ENCODE results near the gene HDAC2. TPM values are rescaled to one million over a fixed set of nuclear protein-coding genes. Genes with fewer than 3 reads are reported as not detected.
A peak's percentile ranks its signal among the peaks of the same experiment; 100 is the strongest.

The HDAC2 gene
- total and polyA plus RNA-seq, 2 donors (not counting 3 experiments of a cell fraction or from before 2014, with no cell fraction given), result 121 to 142 TPM

GRCh38 chr6:113997116-113997515 is 26.2 kb upstream of the HDAC2 start:
- DNase-seq (ENCODE audit: low read depth, low spot score) (peak; percentile 58), FAIRE-seq (peak; percentile 71)
- Histone ChIP-seq H3K27ac (ENCODE audit: insufficient read depth, low read depth, low read length) (peak overlapping the region; percentile 84), H3K9me3 (replicated peaks; ENCODE audit: control insufficient read depth, insufficient read depth, low read length) (no peaks in the 10 kb centered on the region), H3K27me3 (ENCODE audit: control insufficient read depth in 2 of 2, insufficient read depth in 2 of 2, low read length in 2 of 2) (no peaks in the 10 kb centered on the region), H3K4me2 (ENCODE audit: insufficient read depth, low read length) (peak overlapping the region; percentile 14), H3K36me3 (ENCODE audit: control insufficient read depth in 2 of 2, extremely low read depth in 1 of 2, insufficient read depth in 2 of 2, low read length in 2 of 2) (no peaks in the 10 kb centered on the region), H3K4me3 (replicated peaks in 1 of 3; ENCODE audit: insufficient read depth in 1 of 3, low read depth in 1 of 3, low read length in 3 of 3) (no peak overlapping the region), H3K4me1 (ENCODE audit: control insufficient read depth, extremely low read depth, insufficient read depth, low read length) (peaks cover 22% of the 10 kb centered on the region), H4K20me1 (replicated peaks; ENCODE audit: control insufficient read depth, extremely low read depth, insufficient read depth, low read length) (no peaks in the 10 kb centered on the region), H2AFZ (ENCODE audit: low read depth, low read length) (no peak overlapping the region), H3K9ac (replicated peaks; ENCODE audit: extremely low read depth, insufficient read depth, low read length) (peak overlapping the region; percentile 2), H3K9me1 (replicated peaks; ENCODE audit: control insufficient read depth, extremely low read depth, insufficient read depth, low read length) (no peaks in the 10 kb centered on the region), H3K79me2 (ENCODE audit: control insufficient read depth, insufficient read depth, low read length) (no peaks in the 10 kb centered on the region)
- no TSS peak for BruUV-seq (replicated peaks)
- no peak for TF ChIP-seq MYC (IDR thresholded peaks at IDR 0.05; ENCODE audit: low read depth, low read length)
- peak; percentile 85 for TF ChIP-seq JUN (IDR thresholded peaks at IDR 0.05; ENCODE audit: borderline replicate concordance, insufficient read depth, insufficient read length, low read depth)
- peak; percentile 62 for TF ChIP-seq FOS (IDR thresholded peaks at IDR 0.05; ENCODE audit: borderline replicate concordance, insufficient read depth, low read length)
- POLR2A ChIA-PET, result interaction anchor here (1.1 kb wide), 2 partner anchors 12 to 111 kb away, joined by 3 to 4 read pairs; no protein-coding TSS in a partner anchor
- intact Hi-C loops (cut with micrococcal nuclease) (no loop called here), dilution Hi-C loops (cut with MboI; ENCODE audit: extremely low pct_ligation_motif_present, low sequenced_read_pairs) (no loop called here)
- CTCF ChIA-PET, result interaction anchor here (1.0 to 9.8 kb wide), 6 partner anchors 11 to 307 kb away, joined by 3 to 352 read pairs (median 30); no protein-coding TSS in a partner anchor

DNA sequence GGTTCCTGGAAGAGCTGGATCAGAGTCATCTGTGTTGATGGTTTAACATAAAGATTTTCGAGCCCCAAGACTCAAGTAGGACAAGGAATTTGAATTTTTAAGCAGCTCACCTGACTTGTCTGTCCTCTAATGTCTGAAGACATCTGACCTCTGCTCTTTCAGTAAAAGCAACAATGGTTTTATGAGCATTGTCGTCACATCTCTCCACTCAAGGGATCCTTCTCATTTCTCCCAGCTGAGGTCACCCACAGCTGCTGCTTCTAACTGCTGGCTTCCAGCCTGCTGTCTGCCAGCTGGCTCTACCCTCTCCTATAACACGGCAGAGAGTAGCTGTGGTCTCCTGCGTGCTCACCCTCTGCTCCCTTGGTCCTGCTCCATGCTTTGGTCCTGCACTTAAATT is 24.7 kb upstream of the HDAC2 start:
- DNase-seq (ENCODE audit: low read depth, low spot score), result peak; percentile 86
- Histone ChIP-seq H3K27me3 (ENCODE audit: control insufficient read depth in 2 of 2, insufficient read depth in 2 of 2, low read length in 2 of 2) (peaks cover 0 to 2% of the 10 kb centered on the region in 2 experiments), H3K4me2 (ENCODE audit: insufficient read depth, low read length) (peak overlapping the region; percentile 41), H3K9ac (replicated peaks; ENCODE audit: extremely low read depth, insufficient read depth, low read length) (peak overlapping the region; percentile 85), H3K9me3 (replicated peaks; ENCODE audit: control insufficient read depth, insufficient read depth, low read length) (no peaks in the 10 kb centered on the region), H3K36me3 (ENCODE audit: control insufficient read depth in 2 of 2, extremely low read depth in 1 of 2, insufficient read depth in 2 of 2, low read length in 2 of 2) (no peaks in the 10 kb centered on the region), H2AFZ (ENCODE audit: low read depth, low read length) (no peak overlapping the region), H3K79me2 (ENCODE audit: control insufficient read depth, insufficient read depth, low read length) (no peaks in the 10 kb centered on the region), H3K4me3 (replicated peaks in 1 of 3; ENCODE audit: insufficient read depth in 1 of 3, low read depth in 1 of 3, low read length in 3 of 3) (no peak overlapping the region), H3K9me1 (replicated peaks; ENCODE audit: control insufficient read depth, extremely low read depth, insufficient read depth, low read length) (no peaks in the 10 kb centered on the region), H4K20me1 (replicated peaks; ENCODE audit: control insufficient read depth, extremely low read depth, insufficient read depth, low read length) (no peaks in the 10 kb centered on the region), H3K4me1 (ENCODE audit: control insufficient read depth, extremely low read depth, insufficient read depth, low read length) (peaks cover 22% of the 10 kb centered on the region), H3K27ac (ENCODE audit: insufficient read depth, low read depth, low read length) (peak overlapping the region; percentile 84)
- FAIRE-seq, result peak; percentile 88
- no TSS peak for BruUV-seq (replicated peaks)
- intact Hi-C loops (cut with micrococcal nuclease), result loop anchor here (1.0 to 2.0 kb wide), 6 partner anchors 13 to 1901 kb away; no protein-coding TSS in a partner anchor
- TF ChIP-seq GATA2 (IDR thresholded peaks at IDR 0.05; ENCODE audit: insufficient read depth, insufficient read length, low read depth, low read length) (no peak), JUN (IDR thresholded peaks at IDR 0.05; ENCODE audit: borderline replicate concordance, insufficient read depth, insufficient read length, low read depth) (peak; percentile 88)
- ChIA-PET CTCF (interaction anchor here (0.6 to 9.8 kb wide), 29 partner anchors 9 to 1901 kb away, joined by 3 to 352 read pairs (median 5); partner anchors contain the start of gene HDAC2), POLR2A (interaction anchor here (1.2 to 1.3 kb wide), 2 partner anchors 25 to 114 kb away, joined by 3 to 5 read pairs; partner anchors contain the start of gene HDAC2)
- dilution Hi-C loops (cut with MboI; ENCODE audit: extremely low pct_ligation_motif_present, low sequenced_read_pairs), result no loop called here

All from endothelial cell of umbilical vein (primary cell).